Colon (tissue), 2 donors: ENCODE measurements around the gene ADGB.
"Not testable (repeated sequence)": the region's sequence is repeated elsewhere in the genome, so short reads cannot be mapped to it uniquely, and the experiment has no call there.

Source experiments
- FAIRE-seq: peaks from 2 replicates; lab custom pipeline; 2012; peaks lifted over from hg19 to GRCh38; lab: Jason Lieb, UNC
- donor health status: control.
- donor health status: control.

ADGB gene

GRCh38 chr6:146819596-146820320, 221.0 kb downstream of the ADGB start:
- FAIRE-seq: no peak

GRCh38 chr6:146827216-146827928, 228.6 kb downstream of the ADGB start:
- no peak for FAIRE-seq

- FAIRE-seq: no peak
Measured at GRCh38 chr6:146829792-146830565, 231.2 kb downstream of the ADGB start.

GRCh38 chr6:146833157-146833556, 234.4 kb downstream of the ADGB start:
- FAIRE-seq: no peak

- FAIRE-seq: no peak
Measured at GRCh38 chr6:146840216-146840615, 241.4 kb downstream of the ADGB start.

GRCh38 chr6:146840641-146841040, 241.9 kb downstream of the ADGB start:
- FAIRE-seq: no peak

GRCh38 chr6:146847426-146847825, 248.7 kb downstream of the ADGB start:
- FAIRE-seq: no peak

- no peak for FAIRE-seq
Measured at GRCh38 chr6:146850238-146850896, 251.6 kb downstream of the ADGB start.

GRCh38 chr6:146850981-146851380, 252.2 kb downstream of the ADGB start:
- no peak for FAIRE-seq

GRCh38 chr6:146851837-146852236, 253.1 kb downstream of the ADGB start:
- no peak for FAIRE-seq

GRCh38 chr6:146854521-146855255, 255.9 kb downstream of the ADGB start:
- FAIRE-seq: not testable (repeated sequence)

GRCh38 chr6:146855889-146856288, 257.1 kb downstream of the ADGB start:
- FAIRE-seq: no peak

- FAIRE-seq: no peak
Measured at GRCh38 chr6:146856296-146856695, 257.5 kb downstream of the ADGB start.

GRCh38 chr6:146857180-146857979, 258.6 kb downstream of the ADGB start:
- no peak for FAIRE-seq

- FAIRE-seq: no peak
Measured at GRCh38 chr6:146857980-146858347, 259.2 kb downstream of the ADGB start.

- FAIRE-seq: no peak
Measured at GRCh38 chr6:146859206-146859605, 260.4 kb downstream of the ADGB start.

GRCh38 chr6:146859795-146860495, 261.2 kb downstream of the ADGB start:
- FAIRE-seq: no peak

GRCh38 chr6:146860583-146860982, 261.8 kb downstream of the ADGB start:
- no peak for FAIRE-seq

GRCh38 chr6:146861029-146861563, 262.3 kb downstream of the ADGB start:
- FAIRE-seq: no peak

- no peak for FAIRE-seq
Measured at GRCh38 chr6:146861716-146862115, 262.9 kb downstream of the ADGB start.
